ENCODE measurements around the gene COL9A3. TPM values are rescaled to one million over a fixed set of nuclear protein-coding genes. Genes with fewer than 3 reads are reported as not detected.

Gene COL9A3
- total RNA-seq, 1 experiment from 2014 or later = 8.5 TPM

DNA sequence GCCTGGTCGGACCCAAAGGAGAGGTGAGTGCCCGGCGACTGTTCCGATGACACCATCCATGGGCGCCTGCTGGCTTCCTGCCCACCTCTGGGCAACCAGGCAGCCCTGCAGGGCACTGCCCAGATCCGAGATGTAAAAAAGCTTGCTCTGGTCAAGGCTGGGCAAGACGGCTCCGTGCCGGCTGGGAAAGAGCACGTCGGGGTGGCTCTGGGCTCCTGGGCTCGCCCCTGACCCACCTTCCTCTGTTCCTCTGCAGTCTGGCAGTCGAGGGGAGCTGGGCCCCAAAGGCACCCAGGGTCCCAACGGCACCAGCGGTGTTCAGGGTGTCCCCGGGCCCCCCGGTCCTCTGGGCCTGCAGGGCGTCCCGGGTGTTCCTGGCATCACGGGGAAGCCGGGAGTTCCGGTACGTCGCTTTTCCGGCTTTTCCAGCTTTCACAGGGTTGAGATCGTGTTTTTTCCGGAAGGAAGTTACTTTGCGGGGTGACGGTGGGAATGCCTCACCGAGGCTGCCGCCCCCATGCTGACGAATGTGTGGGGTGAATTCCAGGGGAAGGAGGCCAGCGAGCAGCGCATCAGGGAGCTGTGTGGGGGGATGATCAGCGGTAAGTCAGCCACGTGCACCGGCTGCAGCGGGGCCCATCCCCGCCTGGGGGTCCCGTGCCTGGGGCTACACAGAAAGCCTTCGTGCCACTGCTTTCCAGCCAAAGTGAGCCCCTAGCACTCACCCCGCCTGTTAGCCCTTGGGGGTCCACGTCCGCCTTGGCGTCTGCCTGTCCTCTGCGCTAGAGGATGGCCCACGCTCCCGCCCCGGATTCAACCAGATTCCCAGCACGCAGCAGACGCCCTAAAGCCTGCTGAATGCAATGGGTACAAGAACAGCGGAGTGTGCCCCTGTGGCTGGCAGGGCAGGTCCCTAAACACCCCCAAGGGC is 19.3 kb downstream of the COL9A3 start:
- no peaks in the 10 kb centered on the region for H3K27me3 ChIP-seq (ENCODE audit: insufficient read depth, low read depth)
- no peak for DNase-seq
- H2AFZ ChIP-seq = no peak overlapping the region
- BruUV-seq (replicated peaks) = no TSS peak
- CTCF ChIA-PET = no interaction called here
- POLR2A ChIA-PET (ENCODE audit: unreplicated experiment) = no interaction called here
- H3K36me3 ChIP-seq (ENCODE audit: low read depth) = no peaks in the 10 kb centered on the region
- no peaks in the 10 kb centered on the region for H4K20me1 ChIP-seq (ENCODE audit: insufficient read depth)
- H3K9me3 ChIP-seq (ENCODE audit: insufficient read depth, low read depth) = no peaks in the 10 kb centered on the region
- peaks cover 22% of the 10 kb centered on the region; the same call in 1 of the 2 replicates for H3F3A ChIP-seq (ENCODE audit: insufficient read depth, low read depth)
- no peak overlapping the region for H3K4me3 ChIP-seq
- H3K79me2 ChIP-seq (ENCODE audit: low read depth) = no peaks in the 10 kb centered on the region
- H3K4me2 ChIP-seq = no peak overlapping the region
- intact Hi-C loops (cut with micrococcal nuclease; ENCODE audit: unreplicated experiment) = no loop called here
- H3K27ac ChIP-seq = no peak overlapping the region
- TF ChIP-seq, protein P1, sequence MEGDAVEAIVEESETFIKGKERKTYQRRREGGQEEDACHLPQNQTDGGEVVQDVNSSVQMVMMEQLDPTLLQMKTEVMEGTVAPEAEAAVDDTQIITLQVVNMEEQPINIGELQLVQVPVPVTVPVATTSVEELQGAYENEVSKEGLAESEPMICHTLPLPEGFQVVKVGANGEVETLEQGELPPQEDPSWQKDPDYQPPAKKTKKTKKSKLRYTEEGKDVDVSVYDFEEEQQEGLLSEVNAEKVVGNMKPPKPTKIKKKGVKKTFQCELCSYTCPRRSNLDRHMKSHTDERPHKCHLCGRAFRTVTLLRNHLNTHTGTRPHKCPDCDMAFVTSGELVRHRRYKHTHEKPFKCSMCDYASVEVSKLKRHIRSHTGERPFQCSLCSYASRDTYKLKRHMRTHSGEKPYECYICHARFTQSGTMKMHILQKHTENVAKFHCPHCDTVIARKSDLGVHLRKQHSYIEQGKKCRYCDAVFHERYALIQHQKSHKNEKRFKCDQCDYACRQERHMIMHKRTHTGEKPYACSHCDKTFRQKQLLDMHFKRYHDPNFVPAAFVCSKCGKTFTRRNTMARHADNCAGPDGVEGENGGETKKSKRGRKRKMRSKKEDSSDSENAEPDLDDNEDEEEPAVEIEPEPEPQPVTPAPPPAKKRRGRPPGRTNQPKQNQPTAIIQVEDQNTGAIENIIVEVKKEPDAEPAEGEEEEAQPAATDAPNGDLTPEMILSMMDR (conservative IDR thresholded peaks at IDR 0.05) = no peak
- no peak for TF ChIP-seq EZH2 (IDR thresholded peaks at IDR 0.05; ENCODE audit: low read depth)
- H3K9me2 ChIP-seq (ENCODE audit: insufficient read depth) = no peaks in the 10 kb centered on the region
- H3K4me1 ChIP-seq (replicated peaks; ENCODE audit: insufficient read depth) = peaks cover 39% of the 10 kb centered on the region

DNA sequence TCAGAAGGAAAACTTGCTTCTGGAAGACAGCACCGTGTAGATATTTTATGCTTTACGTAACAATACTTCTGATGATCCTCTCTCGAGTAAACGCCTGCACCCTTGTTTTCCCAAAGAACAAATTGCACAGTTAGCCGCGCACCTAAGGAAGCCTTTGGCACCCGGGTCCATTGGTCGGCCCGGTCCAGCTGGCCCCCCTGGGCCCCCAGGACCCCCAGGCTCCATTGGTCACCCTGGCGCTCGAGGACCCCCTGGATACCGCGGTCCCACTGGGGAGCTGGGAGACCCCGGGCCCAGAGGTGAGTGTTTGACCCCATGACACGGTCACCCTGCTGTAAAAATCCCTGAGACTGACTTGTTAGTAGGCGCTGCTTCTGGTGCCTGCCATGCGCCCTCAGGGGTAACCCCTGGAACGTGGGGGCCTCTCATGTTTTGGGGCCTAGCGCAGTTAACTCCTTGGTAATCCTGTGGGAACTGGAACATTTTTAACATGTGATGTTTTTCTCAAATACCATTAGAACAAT is 20.2 kb downstream of the COL9A3 start:
- Histone ChIP-seq H3K4me3 (no peak overlapping the region), H3K4me1 (replicated peaks; ENCODE audit: insufficient read depth) (peaks cover 31% of the 10 kb centered on the region), H3K27me3 (ENCODE audit: insufficient read depth, low read depth) (no peaks in the 10 kb centered on the region), H3K9me3 (ENCODE audit: insufficient read depth, low read depth) (no peaks in the 10 kb centered on the region), H2AFZ (no peak overlapping the region), H3K36me3 (ENCODE audit: low read depth) (no peaks in the 10 kb centered on the region), H3K9me2 (ENCODE audit: insufficient read depth) (no peaks in the 10 kb centered on the region), H3K4me2 (no peak overlapping the region), H3K79me2 (ENCODE audit: low read depth) (no peaks in the 10 kb centered on the region), H3F3A (ENCODE audit: insufficient read depth, low read depth) (peaks cover 21% of the 10 kb centered on the region; the same call in 1 of the 2 replicates), H3K27ac (no peak overlapping the region), H4K20me1 (ENCODE audit: insufficient read depth) (no peaks in the 10 kb centered on the region)
- DNase-seq = no peak
- no TSS peak for BruUV-seq (replicated peaks)
- intact Hi-C loops (cut with micrococcal nuclease; ENCODE audit: unreplicated experiment) = no loop called here
- TF ChIP-seq EZH2 (IDR thresholded peaks at IDR 0.05; ENCODE audit: low read depth) = no peak
- TF ChIP-seq, protein P1 (conservative IDR thresholded peaks at IDR 0.05) = no peak
- CTCF ChIA-PET = no interaction called here
- POLR2A ChIA-PET (ENCODE audit: unreplicated experiment) = no interaction called here

DNA sequence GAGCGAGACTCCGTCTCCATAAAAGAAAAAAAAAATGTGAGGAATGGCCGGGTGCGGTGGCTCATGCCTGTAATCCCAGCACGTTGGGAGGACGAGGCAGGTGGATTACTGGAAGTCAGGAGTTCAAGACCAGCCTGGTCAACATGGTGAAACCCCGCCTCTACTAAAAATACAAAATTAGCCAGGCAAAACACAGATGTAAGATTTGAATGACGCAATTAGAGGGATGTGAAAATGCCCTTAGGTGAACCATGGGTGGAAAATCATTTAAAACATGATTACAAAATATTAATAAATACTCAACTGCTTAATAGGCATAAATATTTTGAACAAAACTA is 20.9 kb downstream of the COL9A3 start:
- Histone ChIP-seq H3K36me3 (ENCODE audit: low read depth) (no peaks in the 10 kb centered on the region), H3K4me3 (no peak overlapping the region), H3F3A (ENCODE audit: insufficient read depth, low read depth) (peaks cover 21% of the 10 kb centered on the region; the same call in 1 of the 2 replicates), H3K27me3 (ENCODE audit: insufficient read depth, low read depth) (no peaks in the 10 kb centered on the region), H3K4me2 (peak overlapping the region; percentile 14), H3K79me2 (ENCODE audit: low read depth) (no peaks in the 10 kb centered on the region), H2AFZ (no peak overlapping the region), H3K9me2 (ENCODE audit: insufficient read depth) (no peaks in the 10 kb centered on the region), H4K20me1 (ENCODE audit: insufficient read depth) (no peaks in the 10 kb centered on the region), H3K27ac (no peak overlapping the region), H3K9me3 (ENCODE audit: insufficient read depth, low read depth) (no peaks in the 10 kb centered on the region), H3K4me1 (replicated peaks; ENCODE audit: insufficient read depth) (peaks cover 24% of the 10 kb centered on the region)
- no peak for DNase-seq
- ChIA-PET CTCF (no interaction called here), POLR2A (ENCODE audit: unreplicated experiment) (no interaction called here)
- TF ChIP-seq, protein P1 (conservative IDR thresholded peaks at IDR 0.05) = no peak
- no peak for TF ChIP-seq EZH2 (IDR thresholded peaks at IDR 0.05; ENCODE audit: low read depth)
- no TSS peak for BruUV-seq (replicated peaks)
- intact Hi-C loops (cut with micrococcal nuclease; ENCODE audit: unreplicated experiment) = no loop called here

All from PC-9 (cell line).